H9 (cell line): ENCODE measurements around the gene MOV10L1. TPM values are rescaled to one million over a fixed set of nuclear protein-coding genes. Genes with fewer than 3 reads are reported as not detected.

Experiments
- DNase-seq: peaks from one replicate; pipeline ENCODE4 v3.0.0-alpha.2; 2017
- H2AFZ ChIP-seq: one replicate; pipeline ENCODE4 v1.6.1; 2013; ENCODE audit warnings: mild to moderate bottlenecking, low read length, control low read depth, moderate library complexity
- H2AK5ac ChIP-seq: 2 replicates; pipeline ENCODE4 v1.6.1; 2013; ENCODE audit warnings: low read length, control low read depth, mixed read lengths; ENCODE audit not compliant: insufficient read length
- H2BK120ac ChIP-seq: one replicate; pipeline ENCODE4 v1.6.1; 2013; ENCODE audit warnings: low read depth, mild to moderate bottlenecking, low read length, control low read depth, inconsistent platforms; ENCODE audit not compliant: poor library complexity, severe bottlenecking
- H2BK12ac ChIP-seq: 2 replicates; pipeline ENCODE4 v1.6.1; 2013; ENCODE audit warnings: low read length, control low read depth, mixed read lengths, low read depth; ENCODE audit not compliant: insufficient read length
- H2BK15ac ChIP-seq: 2 replicates; pipeline ENCODE4 v1.6.1; 2013; ENCODE audit warnings: low read depth, low read length, control low read depth
- H2BK20ac ChIP-seq: one replicate; pipeline ENCODE4 v1.6.1; 2013; ENCODE audit warnings: low read depth, mild to moderate bottlenecking, low read length, control low read depth, inconsistent platforms; ENCODE audit not compliant: poor library complexity, severe bottlenecking
- H2BK5ac ChIP-seq: 2 replicates; pipeline ENCODE4 v1.6.1; 2013; ENCODE audit warnings: low read length, control low read depth, mixed read lengths; ENCODE audit not compliant: insufficient read length
- H3K14ac ChIP-seq: 2 replicates; pipeline ENCODE4 v1.6.1; 2013; ENCODE audit warnings: low read length, control low read depth; ENCODE audit not compliant: insufficient read depth
- H3K18ac ChIP-seq: 2 replicates; pipeline ENCODE4 v1.6.1; 2013; ENCODE audit warnings: low read depth, mild to moderate bottlenecking, mixed read lengths, low read length, control low read depth; ENCODE audit not compliant: insufficient read length
- H3K23ac ChIP-seq: 2 replicates; pipeline ENCODE4 v1.6.1; 2013; ENCODE audit warnings: low read length, control low read depth, mixed read lengths, low read depth; ENCODE audit not compliant: insufficient read length
- H3K23me2 ChIP-seq: 2 replicates; pipeline ENCODE4 v1.6.1; 2013; ENCODE audit warnings: low read depth, mild to moderate bottlenecking, mixed read lengths, low read length, control low read depth; ENCODE audit not compliant: insufficient read length, poor library complexity, severe bottlenecking
- H3K27ac ChIP-seq: 2 replicates; pipeline ENCODE4 v1.5.1; 2013; ENCODE audit warnings: low read length, control low read depth, mixed read lengths, low read depth; ENCODE audit not compliant: insufficient read length
- H3K27me3 ChIP-seq: 2 replicates; pipeline ENCODE4 v1.6.1; 2013; ENCODE audit warnings: low read length, control low read depth, inconsistent platforms; ENCODE audit not compliant: insufficient read depth
- H3K4ac ChIP-seq: 2 replicates; pipeline ENCODE4 v1.6.1; 2013; ENCODE audit warnings: low read depth, mild to moderate bottlenecking, control low read depth, inconsistent platforms, low read length, moderate library complexity
- H3K4me1 ChIP-seq: 2 replicates; pipeline ENCODE4 v1.6.1; 2013; ENCODE audit warnings: low read length, control low read depth, inconsistent platforms; ENCODE audit not compliant: insufficient read depth
- H3K4me2 ChIP-seq: 2 replicates; pipeline ENCODE4 v1.6.1; 2013; ENCODE audit warnings: low read length, control low read depth, mixed read lengths; ENCODE audit not compliant: insufficient read length, insufficient read depth
- H3K56ac ChIP-seq: 2 replicates; pipeline ENCODE4 v1.6.1; 2013; ENCODE audit warnings: low read depth, mild to moderate bottlenecking, mixed read lengths, low read length, control low read depth; ENCODE audit not compliant: insufficient read length
- H3K79me1 ChIP-seq: 2 replicates; pipeline ENCODE4 v1.6.1; 2013; ENCODE audit warnings: low read depth, mild to moderate bottlenecking, moderate library complexity, low read length, control low read depth, inconsistent platforms; ENCODE audit not compliant: insufficient read depth, poor library complexity, severe bottlenecking
- H3K79me2 ChIP-seq: 2 replicates; pipeline ENCODE4 v1.6.1; 2013; ENCODE audit warnings: low read length, control low read depth, inconsistent platforms; ENCODE audit not compliant: insufficient read depth
- H3K9ac ChIP-seq: 2 replicates; pipeline ENCODE4 v1.6.1; 2013; ENCODE audit warnings: low read length, control low read depth, mixed read lengths; ENCODE audit not compliant: insufficient read length; ENCODE audit errors: extremely low read depth
- H3K9me3 ChIP-seq: one replicate; pipeline ENCODE4 v1.6.1; 2013; ENCODE audit warnings: low read depth, low read length, inconsistent platforms; ENCODE audit not compliant: control insufficient read depth
- H3T11ph ChIP-seq: one replicate; pipeline ENCODE4 v1.6.1; 2013; ENCODE audit warnings: mild to moderate bottlenecking, low read length, control low read depth, inconsistent platforms
- H4K20me1 ChIP-seq: one replicate; pipeline ENCODE4 v1.6.1; 2013; ENCODE audit not compliant: control insufficient read depth, insufficient read length, insufficient read depth
- H4K5ac ChIP-seq: 2 replicates; pipeline ENCODE4 v1.6.1; 2013; ENCODE audit warnings: low read depth, mild to moderate bottlenecking, mixed read lengths, low read length, control low read depth; ENCODE audit not compliant: insufficient read length
- H4K8ac ChIP-seq: replicated peaks from 2 replicates; pipeline ENCODE4 v1.6.1; 2013; ENCODE audit warnings: low read length, control low read depth, mixed read lengths, low read depth; ENCODE audit not compliant: insufficient read length
- H4K91ac ChIP-seq: 2 replicates; pipeline ENCODE4 v1.6.1; 2013; ENCODE audit warnings: low read depth, mild to moderate bottlenecking, moderate library complexity, mixed read lengths, low read length, control low read depth; ENCODE audit not compliant: insufficient read length
- H3K27ac Mint-ChIP-seq, 3 experiments: 2 replicates in 2 of 3; 3 replicates in 1 of 3; pipeline ENCODE4 v1.8.0; 2020 to 2021; ENCODE audit warnings: mixed read lengths in 3 of 3, mild to moderate bottlenecking in 1 of 3, moderate library complexity in 1 of 3
- H3K27me3 Mint-ChIP-seq: 2 replicates; pipeline ENCODE4 v1.8.0; 2021; ENCODE audit warnings: low read depth, mild to moderate bottlenecking, moderate library complexity, mixed read lengths
- H3K36me3 Mint-ChIP-seq, 3 experiments: 2 replicates in 2 of 3; 3 replicates in 1 of 3; pipeline ENCODE4 v1.8.0; 2020 to 2021; ENCODE audit warnings: low read depth in 3 of 3, mixed read lengths in 3 of 3; ENCODE audit not compliant: insufficient read depth in 1 of 3
- H3K4me1 Mint-ChIP-seq, 2 experiments: 2 replicates each; pipeline ENCODE4 v1.8.0; 2020; ENCODE audit warnings: mixed read lengths in 2 of 2
- H3K4me3 Mint-ChIP-seq, 2 experiments: 2 replicates in 1 of 2; 3 replicates in 1 of 2; pipeline ENCODE4 v1.8.0; 2020 to 2021; ENCODE audit warnings: mild to moderate bottlenecking in 2 of 2, mixed read lengths in 2 of 2, moderate library complexity in 1 of 2
- H3K9me3 Mint-ChIP-seq, 2 experiments: 2 replicates in 1 of 2; 3 replicates in 1 of 2; pipeline ENCODE4 v1.8.0; 2020; ENCODE audit warnings: mild to moderate bottlenecking in 2 of 2, mixed read lengths in 2 of 2, moderate library complexity in 1 of 2
- CTCF ChIP-seq: fragments of 200-600 bp; sonication (generic); conservative IDR thresholded peaks from 3 replicates; pipeline ENCODE4 v1.8.0; 2021; ENCODE audit warnings: antibody characterized with exemption, mild to moderate bottlenecking
- WGBS: extraction: QIAGEN DNeasy Blood & Tissue Kit; methylation state at CpG from one replicate; pipeline ENCODE4 v1.1.7; 2013; ENCODE audit warnings: missing lambda C conversion rate, low lambda C conversion rate, mixed read lengths; ENCODE audit not compliant: insufficient read length; ENCODE audit errors: extremely low coverage; 5-methylcytosine and 5-hydroxymethylcytosine counted together
- total RNA-seq: library from RNA; stranded (reverse); gene quantifications from 2 replicates; pipeline ENCODE4 v1.2.1, GENCODE V29; 2021

Gene MOV10L1
- total RNA-seq, 1 experiment from 2014 or later: not detected

DNA sequence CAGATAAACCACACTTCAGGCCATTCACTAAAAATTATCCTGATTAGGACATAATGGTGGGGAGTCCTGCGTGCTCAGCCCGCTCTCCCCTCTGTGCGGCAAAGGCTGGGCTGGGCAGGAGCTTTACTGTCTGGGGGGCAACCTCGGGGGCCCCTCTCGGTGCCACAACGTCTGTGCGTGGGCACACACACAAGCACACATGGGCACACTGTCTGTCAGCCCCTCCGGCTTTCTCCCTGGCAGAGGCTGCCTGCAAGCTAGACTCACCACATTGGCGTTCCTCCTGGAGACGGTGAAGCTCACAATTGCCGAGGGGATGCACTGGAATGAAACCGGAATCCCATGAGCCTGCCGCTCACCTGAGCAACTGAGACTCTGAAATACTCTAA lies 9.7 kb upstream of the MOV10L1 start:
- no peaks in the 10 kb centered on the region for H3K79me2 ChIP-seq
- no peak overlapping the region for H2BK12ac ChIP-seq
- Mint-ChIP-seq H3K27me3 (peaks cover 19% of the 10 kb centered on the region), H3K4me3 (no peak overlapping the region), H3K9me3 (no peaks in the 10 kb centered on the region), H3K27ac (no peak overlapping the region), H3K4me1 (peaks cover 12 to 16% of the 10 kb centered on the region in 2 experiments), H3K36me3 (no peaks in the 10 kb centered on the region)
- no peak for DNase-seq
- H3K4me1 ChIP-seq: no peaks in the 10 kb centered on the region
- no peak overlapping the region for H3T11ph ChIP-seq
- no peak overlapping the region for H3K27ac ChIP-seq
- H3K23me2 ChIP-seq: no peaks in the 10 kb centered on the region
- no peak overlapping the region; the same call in 1 of the 2 replicates for H3K14ac ChIP-seq
- no peaks in the 10 kb centered on the region for H3K27me3 ChIP-seq
- H2BK15ac ChIP-seq: no peak overlapping the region
- H4K8ac ChIP-seq: no peak overlapping the region
- no peak overlapping the region for H2BK20ac ChIP-seq
- H4K20me1 ChIP-seq: no peaks in the 10 kb centered on the region
- no peak overlapping the region for H2AFZ ChIP-seq
- no peak overlapping the region for H3K4ac ChIP-seq
- TF ChIP-seq CTCF: no peak
- H2AK5ac ChIP-seq: no peak overlapping the region
- H2BK120ac ChIP-seq: no peak overlapping the region
- peak overlapping the region; percentile 36 for H3K18ac ChIP-seq
- no CpG with 5 or more reads among the region's 13 CpGs for WGBS
- H3K23ac ChIP-seq: no peak overlapping the region
- no peaks in the 10 kb centered on the region for H3K9me3 ChIP-seq
- H2BK5ac ChIP-seq: no peak overlapping the region
- H4K91ac ChIP-seq: no peak overlapping the region
- H3K56ac ChIP-seq: no peak overlapping the region
- H3K79me1 ChIP-seq: no peaks in the 10 kb centered on the region
- H4K5ac ChIP-seq: no peak overlapping the region
- no peak overlapping the region for H3K9ac ChIP-seq
- H3K4me2 ChIP-seq: no peak overlapping the region
